Stimulated activated CD8-positive, alpha-beta memory T cell treated with anti-CD3 and anti-CD28 coated beads, Interleukin-7, amount 100 ng/mL, for 1 hour (primary cell): ENCODE data around the gene SBF2.
"Not testable (repeated sequence)": the region's sequence is repeated elsewhere in the genome, so short reads cannot be mapped to it uniquely, and the experiment has no call there.

ENCODE experiments used
- DNase-seq, 2 donors: peaks; one replicate each; pipeline ENCODE4 v3.0.0-alpha.2; 2020; ENCODE audit warnings: low read depth in 2 of 2

The SBF2 gene

GRCh38 chr11:10197091-10197490, 96.9 kb downstream of the SBF2 start:
- no peak for DNase-seq

DNA sequence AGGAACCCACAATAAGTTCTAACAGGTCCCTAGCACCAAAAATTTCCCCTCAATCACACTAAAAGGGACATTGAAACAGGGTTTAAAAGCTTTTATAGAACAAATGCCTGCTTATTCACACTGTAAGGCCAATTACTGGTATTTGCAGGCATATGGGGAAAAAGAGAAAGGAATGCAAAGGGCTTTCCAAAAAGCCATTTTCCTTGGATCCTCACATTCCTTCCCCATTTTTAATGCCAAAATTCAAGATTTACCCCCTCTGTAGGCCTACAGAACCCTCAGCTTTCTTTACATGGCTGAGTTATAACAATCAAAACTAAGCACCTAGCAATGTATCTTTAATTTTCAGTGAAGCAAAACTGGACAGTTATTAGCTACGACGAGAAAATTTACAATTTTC, 102.0 kb downstream of the SBF2 start:
- no peak for DNase-seq

- no peak for DNase-seq
These were observed 112.2 kb downstream of the SBF2 start for GRCh38 chr11:10181811-10182210.

GRCh38 chr11:10164621-10165020, 129.4 kb downstream of the SBF2 start:
- no peak for DNase-seq

DNA sequence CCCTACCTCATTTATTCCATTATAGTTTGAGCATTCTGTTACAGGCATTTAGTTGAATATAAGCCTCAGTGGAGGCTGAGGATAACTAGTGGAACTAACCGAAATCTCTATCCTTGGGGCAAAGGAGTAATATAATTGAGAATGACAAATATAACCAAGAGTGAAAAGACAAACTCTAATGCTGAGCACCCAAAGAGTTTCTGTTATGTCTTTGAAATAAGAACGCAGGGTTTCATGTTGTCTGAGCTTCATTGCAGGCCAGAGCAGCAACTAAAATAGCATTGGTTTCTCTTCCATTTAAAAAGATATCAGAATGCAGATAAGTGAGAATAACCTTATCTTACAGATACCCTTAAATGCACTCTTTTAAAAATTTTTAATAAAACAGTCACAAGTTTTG, 131.8 kb downstream of the SBF2 start:
- DNase-seq: no peak

GRCh38 chr11:10160350-10160749, 133.7 kb downstream of the SBF2 start:
- DNase-seq: no peak

GRCh38 chr11:10158461-10158860, 135.6 kb downstream of the SBF2 start:
- DNase-seq: no peak

- no peak for DNase-seq
These were observed 138.1 kb downstream of the SBF2 start for GRCh38 chr11:10155793-10156490.

- no peak for DNase-seq
These were observed 143.2 kb downstream of the SBF2 start for GRCh38 chr11:10150800-10151199.

GRCh38 chr11:10149553-10149952, 144.5 kb downstream of the SBF2 start:
- no peak for DNase-seq

GRCh38 chr11:10147195-10147594, 146.8 kb downstream of the SBF2 start:
- no peak for DNase-seq

- no peak for DNase-seq
These were observed 149.1 kb downstream of the SBF2 start for GRCh38 chr11:10144954-10145353.

GRCh38 chr11:10139656-10140055, 154.4 kb downstream of the SBF2 start:
- DNase-seq: no peak

GRCh38 chr11:10139143-10139542, 154.9 kb downstream of the SBF2 start:
- no peak for DNase-seq

DNA sequence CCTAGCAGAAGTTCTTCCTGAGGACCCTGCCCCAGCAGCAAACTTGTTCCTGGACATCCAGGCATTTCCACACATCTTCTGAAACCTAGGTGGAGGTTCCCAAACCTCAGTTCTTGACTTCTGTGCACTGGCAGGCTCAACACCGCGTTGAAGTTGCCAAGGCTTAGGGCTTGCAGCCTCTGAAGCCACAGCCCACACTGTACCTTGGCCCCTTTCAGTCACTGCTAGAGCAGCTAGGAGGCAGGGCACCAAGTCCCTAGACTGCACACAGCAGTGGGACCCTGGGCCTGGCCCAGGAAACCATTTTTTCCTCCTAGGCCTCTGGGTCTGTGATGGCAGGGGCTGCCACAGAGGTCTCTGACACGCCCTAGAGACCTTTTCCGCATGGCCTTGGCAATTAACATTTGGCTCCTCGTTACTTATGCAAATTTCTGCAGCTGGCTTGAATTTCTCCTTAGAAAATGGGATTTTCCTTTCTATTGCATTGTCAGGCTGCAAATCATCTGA, 159.0 kb downstream of the SBF2 start:
- DNase-seq: no peak

- not testable (repeated sequence) for DNase-seq
These were observed 159.8 kb downstream of the SBF2 start for GRCh38 chr11:10134226-10134625.

GRCh38 chr11:10133251-10133650, 160.8 kb downstream of the SBF2 start:
- not testable (repeated sequence) for DNase-seq

DNA sequence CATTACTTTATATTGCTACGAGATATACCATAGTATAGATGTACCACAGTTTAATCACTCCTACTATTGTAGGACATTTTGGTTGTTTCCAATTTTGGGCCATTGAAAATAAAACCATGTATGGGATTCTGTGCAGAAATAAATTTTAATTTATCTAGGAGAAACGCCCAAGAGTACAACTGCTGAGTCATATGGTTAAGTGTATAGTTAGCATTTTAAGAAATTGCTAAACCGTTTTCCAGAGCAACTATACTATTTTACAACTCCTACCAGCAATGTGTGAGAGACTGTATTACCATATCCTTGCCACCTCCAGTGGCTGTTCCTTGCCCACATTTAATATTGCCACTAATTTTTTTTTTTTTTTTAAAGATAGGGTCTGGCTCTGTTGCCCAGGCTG, 163.1 kb downstream of the SBF2 start:
- no peak for DNase-seq

GRCh38 chr11:10129184-10129583, 164.8 kb downstream of the SBF2 start:
- not testable (repeated sequence) for DNase-seq

DNA sequence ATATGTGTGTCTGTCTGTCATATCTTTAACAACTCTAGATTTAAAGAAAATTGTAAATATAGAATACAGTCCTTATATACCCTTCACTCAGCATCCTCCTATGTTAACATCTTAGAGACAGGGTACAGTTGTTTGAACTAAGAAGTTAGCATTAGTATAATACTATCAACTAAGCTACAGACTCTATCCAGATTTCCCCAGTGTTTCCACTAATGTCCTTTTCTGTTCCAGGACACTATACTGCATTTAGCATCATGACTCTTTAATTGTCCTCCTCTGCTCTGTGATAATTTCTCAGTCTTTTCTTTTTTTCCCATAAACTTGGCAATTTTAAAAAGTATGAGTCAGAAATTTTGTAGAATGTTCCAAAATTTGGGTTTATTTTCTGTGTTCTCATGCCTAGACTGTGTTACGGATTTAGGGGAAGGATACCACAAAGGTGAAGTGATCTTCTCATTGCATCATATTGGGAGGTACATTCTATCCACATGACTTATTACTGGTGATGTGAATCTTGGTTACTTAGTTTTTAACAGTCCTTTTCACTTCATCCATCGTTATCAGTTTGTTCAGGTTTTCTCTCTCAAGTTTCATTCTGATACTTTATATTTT, 168.4 kb downstream of the SBF2 start:
- no peak for DNase-seq

GRCh38 chr11:10122326-10123197, 171.5 kb downstream of the SBF2 start:
- DNase-seq: no peak

- no peak for DNase-seq
These were observed 175.2 kb downstream of the SBF2 start for GRCh38 chr11:10118865-10119264.
